Activated CD8-positive, alpha-beta memory T cell treated with anti-CD3 and anti-CD28 coated beads, Interleukin-2, amount 10 ng/mL, durations not matched to agents 7 days and 5 days (primary cell): Measurements from ENCODE around the gene WDR27. TPM values are rescaled to one million over a fixed set of nuclear protein-coding genes. Genes with fewer than 3 reads are reported as not detected.

ENCODE experiments used
- ATAC-seq: fragments of 150-1000 bp; cut with Tn5 transposase; one replicate; pipeline ENCODE4 v1.10.0; 2021; ENCODE audit warnings: moderate library complexity
- CTCF ChIA-PET: fragments of 350-600 bp; sonication (Branson Sonifier 250); formaldehyde crosslinking; loops from one replicate; lab custom pipeline; 2021; ENCODE audit warnings: antibody characterized with exemption; lab: Charles Lee
- DNase-seq: peaks from one replicate; pipeline ENCODE4 v3.0.0-alpha.2; 2020
- H3K27ac Mint-ChIP-seq: one replicate; pipeline ENCODE4 v1.8.0; 2021; ENCODE audit warnings: mild to moderate bottlenecking, mixed read lengths
- H3K27me3 Mint-ChIP-seq: one replicate; pipeline ENCODE4 v1.8.0; 2021; ENCODE audit warnings: mixed read lengths
- H3K36me3 Mint-ChIP-seq: one replicate; pipeline ENCODE4 v1.8.0; 2021; ENCODE audit warnings: mild to moderate bottlenecking, mixed read lengths
- H3K4me1 Mint-ChIP-seq: one replicate; pipeline ENCODE4 v1.8.0; 2021; ENCODE audit warnings: mixed read lengths
- H3K4me3 Mint-ChIP-seq: one replicate; pipeline ENCODE4 v1.8.0; 2021; ENCODE audit warnings: mild to moderate bottlenecking, moderate library complexity, mixed read lengths
- H3K9me3 Mint-ChIP-seq: one replicate; pipeline ENCODE4 v1.8.0; 2022; ENCODE audit warnings: low read depth, mixed read lengths
- total RNA-seq, 2 experiments: library from RNA; stranded (reverse); gene quantifications; one replicate each; pipeline ENCODE4 v1.2.3, GENCODE V29; 2021

Gene WDR27
- total RNA-seq, 2 experiments from 2014 or later, result 31.2 to 36.2 TPM

GRCh38 chr6:169566961-169567750 lies 134.7 kb downstream of the WDR27 start:
- H3K36me3 Mint-ChIP-seq, result no peaks in the 10 kb centered on the region

GRCh38 chr6:169566319-169566718 lies 135.5 kb downstream of the WDR27 start:
- ATAC-seq, result no peak
- H3K36me3 Mint-ChIP-seq, result no peaks in the 10 kb centered on the region
- H3K9me3 Mint-ChIP-seq, result no peaks in the 10 kb centered on the region
- H3K27ac Mint-ChIP-seq, result no peak overlapping the region
- peaks cover 25% of the 10 kb centered on the region for H3K4me1 Mint-ChIP-seq
- H3K4me3 Mint-ChIP-seq, result no peak overlapping the region
- H3K27me3 Mint-ChIP-seq, result no peaks in the 10 kb centered on the region
- DNase-seq, result no peak
- CTCF ChIA-PET, result interaction anchor here (0.7 kb wide), 1 partner anchor 18 kb away, joined by 3 read pairs; no protein-coding TSS in a partner anchor

More at GRCh38 chr6:169566961-169567750, 134.7 kb downstream of the WDR27 start:
- ATAC-seq (no peak), DNase-seq (no peak)
- H3K9me3 Mint-ChIP-seq, result no peaks in the 10 kb centered on the region
- peaks cover 25% of the 10 kb centered on the region for H3K4me1 Mint-ChIP-seq
- H3K4me3 Mint-ChIP-seq, result no peak overlapping the region
- no peak overlapping the region for H3K27ac Mint-ChIP-seq
- CTCF ChIA-PET, result no interaction called here
- no peaks in the 10 kb centered on the region for H3K27me3 Mint-ChIP-seq

- no peaks in the 10 kb centered on the region for H3K9me3 Mint-ChIP-seq
- no peak for ATAC-seq
- H3K27me3 Mint-ChIP-seq, result no peaks in the 10 kb centered on the region
- no peak overlapping the region for H3K4me3 Mint-ChIP-seq
- H3K27ac Mint-ChIP-seq, result no peak overlapping the region
- CTCF ChIA-PET, result no interaction called here
- no peaks in the 10 kb centered on the region for H3K36me3 Mint-ChIP-seq
- no peak for DNase-seq
- H3K4me1 Mint-ChIP-seq, result peaks cover 17% of the 10 kb centered on the region
Measured at GRCh38 chr6:169564453-169565240, 137.2 kb downstream of the WDR27 start.

DNA sequence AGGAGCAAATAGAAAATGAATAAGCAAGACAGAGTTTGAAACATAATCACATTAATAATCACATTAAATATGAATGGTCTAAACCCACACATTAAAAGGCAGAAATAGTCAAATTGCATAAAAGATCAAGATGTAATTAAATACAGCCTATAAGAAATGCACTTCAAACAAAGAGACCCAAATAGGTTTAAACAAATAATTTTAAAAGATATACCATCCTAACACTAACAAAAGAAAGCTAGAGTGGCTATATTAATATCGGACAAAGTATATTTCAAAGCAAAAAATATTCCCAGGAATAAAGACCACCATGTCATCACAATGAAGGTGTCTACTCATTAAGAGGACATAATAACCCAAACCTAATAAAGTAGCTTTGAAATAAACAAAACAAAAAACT lies 140.2 kb downstream of the WDR27 start:
- Mint-ChIP-seq H3K4me3 (no peak overlapping the region), H3K36me3 (peaks cover 6% of the 10 kb centered on the region), H3K27ac (no peak overlapping the region), H3K4me1 (peaks cover 8% of the 10 kb centered on the region), H3K9me3 (no peaks in the 10 kb centered on the region), H3K27me3 (no peaks in the 10 kb centered on the region)
- DNase-seq (no peak), ATAC-seq (no peak)
- CTCF ChIA-PET, result no interaction called here

DNA sequence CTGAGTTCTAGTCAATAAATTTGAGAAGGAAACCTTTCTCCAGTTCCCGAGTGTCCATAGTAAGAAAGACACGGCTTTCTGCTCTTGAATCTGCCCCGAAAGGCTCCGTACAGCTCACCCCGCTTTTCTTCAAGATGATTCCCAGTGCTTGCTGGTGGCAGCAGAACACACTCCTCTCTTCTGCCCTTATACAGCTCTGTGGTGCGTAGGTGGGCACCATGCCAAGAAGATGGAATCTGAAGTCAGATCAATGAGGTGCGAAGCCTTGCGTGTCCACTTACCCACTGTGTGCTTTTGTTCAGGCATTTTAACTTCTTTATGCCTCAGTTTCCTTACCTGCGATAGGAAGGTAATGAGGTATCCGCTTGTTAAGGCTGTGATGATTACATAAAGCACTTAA lies 142.2 kb downstream of the WDR27 start:
- ATAC-seq (no peak), DNase-seq (no peak)
- no peak overlapping the region for H3K27ac Mint-ChIP-seq
- H3K4me3 Mint-ChIP-seq, result no peak overlapping the region
- peaks cover 4% of the 10 kb centered on the region for H3K27me3 Mint-ChIP-seq
- peaks cover 9% of the 10 kb centered on the region for H3K36me3 Mint-ChIP-seq
- peaks cover 22% of the 10 kb centered on the region for H3K4me1 Mint-ChIP-seq
- CTCF ChIA-PET, result no interaction called here
- H3K9me3 Mint-ChIP-seq, result no peaks in the 10 kb centered on the region

DNA sequence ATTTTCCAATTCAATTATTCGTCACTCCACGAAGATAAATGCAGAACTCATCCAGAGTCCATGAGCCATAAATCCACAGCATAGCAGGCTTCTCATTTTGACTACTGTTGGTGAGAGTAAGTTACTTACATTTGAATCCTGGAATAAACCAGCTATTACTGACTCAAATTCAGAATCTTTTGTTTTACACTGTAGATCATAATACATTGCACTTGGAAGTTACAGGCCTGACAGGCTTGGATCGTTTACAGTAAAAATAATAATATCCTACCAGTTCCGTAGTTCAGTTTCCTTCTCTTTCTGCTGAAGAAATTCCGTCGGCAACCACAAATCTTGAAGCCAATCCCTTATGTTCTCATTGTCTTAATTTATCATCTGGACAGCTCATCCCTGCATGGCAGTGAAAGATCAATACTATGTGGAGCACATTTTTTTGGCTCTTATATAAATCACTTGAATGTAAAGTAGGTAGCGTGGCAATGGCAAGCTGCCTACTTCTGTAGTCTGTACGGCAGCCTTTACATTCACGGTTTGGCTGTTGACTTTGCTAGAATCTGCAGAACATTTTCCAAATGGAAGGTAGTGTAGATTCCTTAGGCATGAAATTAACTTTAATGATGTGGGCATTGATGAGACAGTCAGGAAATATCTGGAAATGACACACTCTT lies 142.9 kb downstream of the WDR27 start:
- CTCF ChIA-PET, result no interaction called here
- ATAC-seq, result no peak

GRCh38 chr6:169558378-169558773 lies 143.5 kb downstream of the WDR27 start:
- ATAC-seq, result no peak
- Mint-ChIP-seq H3K27ac (no peak overlapping the region), H3K4me3 (no peak overlapping the region), H3K4me1 (peaks cover 22% of the 10 kb centered on the region), H3K36me3 (peaks cover 9% of the 10 kb centered on the region), H3K27me3 (peaks cover 4% of the 10 kb centered on the region), H3K9me3 (no peaks in the 10 kb centered on the region)
- DNase-seq, result no peak
- CTCF ChIA-PET, result no interaction called here

More for the DNA sequence above, 142.9 kb downstream of the WDR27 start:
- H3K4me3 Mint-ChIP-seq, result no peak overlapping the region
- no peak overlapping the region for H3K27ac Mint-ChIP-seq
- no peaks in the 10 kb centered on the region for H3K9me3 Mint-ChIP-seq
- no peak for DNase-seq
- H3K36me3 Mint-ChIP-seq, result peaks cover 9% of the 10 kb centered on the region
- peaks cover 4% of the 10 kb centered on the region for H3K27me3 Mint-ChIP-seq
- peaks cover 22% of the 10 kb centered on the region for H3K4me1 Mint-ChIP-seq

DNA sequence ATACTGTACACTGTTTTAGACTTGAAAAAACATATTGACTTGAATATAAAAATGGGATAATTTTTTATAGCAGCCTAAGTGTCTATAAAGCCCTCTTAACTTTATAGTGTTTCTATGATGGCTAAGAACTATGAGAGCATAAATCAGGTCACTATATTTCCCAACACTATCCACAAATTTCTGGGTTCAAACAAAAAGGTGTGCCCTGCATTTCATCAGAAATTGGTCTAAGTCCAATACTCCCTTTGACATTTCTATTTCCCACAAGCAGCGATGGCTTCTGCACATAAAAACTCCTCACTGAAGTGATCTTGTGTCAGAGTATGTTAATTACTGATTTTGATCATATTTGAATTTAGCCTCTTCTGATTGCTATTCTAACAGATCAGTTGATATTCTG lies 143.9 kb downstream of the WDR27 start:
- Mint-ChIP-seq H3K36me3 (peaks cover 9% of the 10 kb centered on the region), H3K4me3 (no peak overlapping the region), H3K4me1 (peaks cover 22% of the 10 kb centered on the region), H3K27ac (no peak overlapping the region), H3K27me3 (peaks cover 4% of the 10 kb centered on the region), H3K9me3 (no peaks in the 10 kb centered on the region)
- CTCF ChIA-PET, result interaction anchor here (1.2 kb wide), 1 partner anchor 11 kb away, joined by 3 read pairs; no protein-coding TSS in a partner anchor
- ATAC-seq (no peak), DNase-seq (no peak)

GRCh38 chr6:169556758-169557548 lies 144.9 kb downstream of the WDR27 start:
- ATAC-seq, result peak; percentile 94
- peaks cover 22% of the 10 kb centered on the region for H3K4me1 Mint-ChIP-seq
- DNase-seq, result peak; percentile 81
- H3K27ac Mint-ChIP-seq, result peak overlapping the region; percentile 72
- peak overlapping the region; percentile 11 for H3K4me3 Mint-ChIP-seq
- peaks cover 9% of the 10 kb centered on the region for H3K36me3 Mint-ChIP-seq
- peaks cover 4% of the 10 kb centered on the region for H3K27me3 Mint-ChIP-seq
- CTCF ChIA-PET, result interaction anchor here (1.2 kb wide), 1 partner anchor 12 kb away, joined by 3 read pairs; no protein-coding TSS in a partner anchor
- no peaks in the 10 kb centered on the region for H3K9me3 Mint-ChIP-seq

DNA sequence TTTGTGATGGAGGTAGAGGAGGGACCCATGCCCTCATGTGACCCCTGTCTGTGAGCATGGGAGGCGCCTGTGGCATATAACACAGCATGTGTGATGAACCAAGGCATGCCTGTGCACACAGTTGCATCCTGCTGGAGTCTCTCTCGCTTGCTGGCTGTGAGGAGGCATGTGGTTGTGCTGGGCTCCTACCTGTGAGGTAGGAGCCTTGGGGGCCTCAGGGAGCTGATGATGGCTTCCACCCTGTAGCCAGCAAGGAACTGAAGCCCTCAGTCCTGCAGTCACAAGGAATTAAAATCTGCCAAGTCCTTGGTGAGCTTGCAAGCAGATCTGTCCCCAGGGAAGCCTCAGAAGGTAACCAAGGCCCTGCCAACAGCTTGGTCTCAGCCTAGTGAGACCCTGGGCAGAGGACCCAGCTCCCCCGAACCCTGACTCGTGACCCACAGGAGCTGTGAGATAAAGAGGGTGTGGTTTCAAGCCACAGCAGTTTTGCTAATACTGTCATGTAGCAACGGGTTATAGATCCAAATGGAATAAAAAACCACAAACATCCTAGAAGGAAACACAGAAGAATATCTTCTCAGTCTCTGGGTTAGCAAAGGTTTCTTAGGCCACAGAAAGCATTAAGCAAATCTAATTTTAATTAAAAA lies 145.7 kb downstream of the WDR27 start:
- H3K9me3 Mint-ChIP-seq, result no peaks in the 10 kb centered on the region
- H3K27ac Mint-ChIP-seq, result no peak overlapping the region
- CTCF ChIA-PET, result interaction anchor here (0.8 kb wide), 1 partner anchor 25 kb away, joined by 3 read pairs; no protein-coding TSS in a partner anchor
- peaks cover 4% of the 10 kb centered on the region for H3K27me3 Mint-ChIP-seq
- no peak overlapping the region for H3K4me3 Mint-ChIP-seq
- DNase-seq, result no peak
- no peak for ATAC-seq
- H3K4me1 Mint-ChIP-seq, result peaks cover 22% of the 10 kb centered on the region
- peaks cover 9% of the 10 kb centered on the region for H3K36me3 Mint-ChIP-seq

GRCh38 chr6:169545982-169546381 lies 155.8 kb downstream of the WDR27 start:
- ATAC-seq (no peak), DNase-seq (no peak)
- H3K27ac Mint-ChIP-seq, result no peak overlapping the region
- H3K27me3 Mint-ChIP-seq, result no peaks in the 10 kb centered on the region
- no peak overlapping the region for H3K4me3 Mint-ChIP-seq
- peaks cover 2% of the 10 kb centered on the region for H3K36me3 Mint-ChIP-seq
- CTCF ChIA-PET, result no interaction called here
- peaks cover 8% of the 10 kb centered on the region for H3K9me3 Mint-ChIP-seq
- H3K4me1 Mint-ChIP-seq, result no peaks in the 10 kb centered on the region

DNA sequence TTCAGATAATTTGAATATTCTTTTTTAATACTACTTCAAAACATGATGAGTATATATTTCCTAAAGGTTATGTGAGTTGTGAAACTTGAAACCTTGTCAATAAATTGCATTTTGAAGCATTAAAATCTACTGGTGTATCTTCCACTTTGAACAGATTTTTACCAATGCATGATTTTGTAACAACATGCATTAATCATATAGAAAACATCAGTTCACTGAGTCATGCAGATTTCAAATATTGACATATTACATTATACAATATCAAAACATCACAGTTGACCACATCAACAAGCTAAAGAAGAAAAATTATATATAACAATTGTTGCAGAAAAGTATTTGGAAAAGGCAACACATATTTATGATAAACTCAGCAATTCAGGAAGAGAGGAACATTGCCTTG lies 158.1 kb downstream of the WDR27 start:
- Mint-ChIP-seq H3K4me3 (no peak overlapping the region), H3K9me3 (peaks cover 8% of the 10 kb centered on the region), H3K4me1 (no peaks in the 10 kb centered on the region), H3K36me3 (peaks cover 2% of the 10 kb centered on the region), H3K27ac (no peak overlapping the region), H3K27me3 (no peaks in the 10 kb centered on the region)
- no peak for DNase-seq
- CTCF ChIA-PET, result no interaction called here
- ATAC-seq, result no peak
